ENCODE data around the gene NUTM2D. TPM values are rescaled to one million over a fixed set of nuclear protein-coding genes. Genes with fewer than 3 reads are reported as not detected.
"Not testable (repeated sequence)": the region's sequence is repeated elsewhere in the genome, so short reads cannot be mapped to it uniquely, and the experiment has no call there.

The NUTM2D gene
- total and polyA plus RNA-seq, 4 donors, result 1.5 to 4.1 (median 2.5) TPM

GRCh38 chr10:87329131-87329530, 28.4 kb upstream of the NUTM2D start:
- H3K27me3 ChIP-seq (ENCODE audit: control insufficient read depth in 1 of 2, insufficient read depth in 2 of 2, low read length in 1 of 2); H3K4me3 ChIP-seq (ENCODE audit: low read length in 2 of 2); intact Hi-C loops (cut with DNase I); H3K9me3 ChIP-seq (ENCODE audit: control insufficient read depth, low read length); H3K4me1 ChIP-seq (ENCODE audit: control insufficient read depth in 1 of 2, insufficient read depth in 2 of 2, low read length in 2 of 2); H3K36me3 ChIP-seq (ENCODE audit: control insufficient read depth in 1 of 2, insufficient read depth in 2 of 2, low read length in 1 of 2); H3K27ac ChIP-seq (ENCODE audit: low read depth in 1 of 2, low read length in 2 of 2); DNase-seq; ATAC-seq (ENCODE audit: low FRiP score): not testable (repeated sequence)
- WGBS, 2 donors, result 69 to 85% methylated on average over 2 of the region's 2 CpGs

GRCh38 chr10:87332687-87333086, 24.9 kb upstream of the NUTM2D start:
- H3K27ac ChIP-seq (ENCODE audit: low read depth in 1 of 2, low read length in 2 of 2); DNase-seq; H3K27me3 ChIP-seq (ENCODE audit: control insufficient read depth in 1 of 2, insufficient read depth in 2 of 2, low read length in 1 of 2); H3K9me3 ChIP-seq (ENCODE audit: control insufficient read depth, low read length); H3K36me3 ChIP-seq (ENCODE audit: control insufficient read depth in 1 of 2, insufficient read depth in 2 of 2, low read length in 1 of 2); ATAC-seq (ENCODE audit: low FRiP score); H3K4me3 ChIP-seq (ENCODE audit: low read length in 2 of 2); intact Hi-C loops (cut with DNase I); H3K4me1 ChIP-seq (ENCODE audit: control insufficient read depth in 1 of 2, insufficient read depth in 2 of 2, low read length in 2 of 2): not testable (repeated sequence)
- WGBS, 2 donors, result 89 to 95% methylated on average over 1 of the region's 1 CpG

- ATAC-seq (ENCODE audit: low FRiP score); DNase-seq; H3K4me1 ChIP-seq (ENCODE audit: control insufficient read depth in 1 of 2, insufficient read depth in 2 of 2, low read length in 2 of 2); H3K9me3 ChIP-seq (ENCODE audit: control insufficient read depth, low read length); H3K27ac ChIP-seq (ENCODE audit: low read depth in 1 of 2, low read length in 2 of 2); H3K27me3 ChIP-seq (ENCODE audit: control insufficient read depth in 1 of 2, insufficient read depth in 2 of 2, low read length in 1 of 2); intact Hi-C loops (cut with DNase I); H3K36me3 ChIP-seq (ENCODE audit: control insufficient read depth in 1 of 2, insufficient read depth in 2 of 2, low read length in 1 of 2); H3K4me3 ChIP-seq (ENCODE audit: low read length in 2 of 2): not testable (repeated sequence)
- 51 to 56% methylated on average over 3 of the region's 3 CpGs for WGBS, 2 donors
These were observed 17.1 kb upstream of the NUTM2D start for GRCh38 chr10:87340411-87340810.

- H3K9me3 ChIP-seq (ENCODE audit: control insufficient read depth, low read length); H3K27me3 ChIP-seq (ENCODE audit: control insufficient read depth in 1 of 2, insufficient read depth in 2 of 2, low read length in 1 of 2); H3K4me1 ChIP-seq (ENCODE audit: control insufficient read depth in 1 of 2, insufficient read depth in 2 of 2, low read length in 2 of 2); H3K27ac ChIP-seq (ENCODE audit: low read depth in 1 of 2, low read length in 2 of 2); intact Hi-C loops (cut with DNase I); H3K36me3 ChIP-seq (ENCODE audit: control insufficient read depth in 1 of 2, insufficient read depth in 2 of 2, low read length in 1 of 2): not testable (repeated sequence)
- H3K4me3 ChIP-seq (ENCODE audit: low read length in 2 of 2), result peak overlapping the region in 1 of 2 donors; percentile 42
- WGBS, 2 donors, result 0 to 1% methylated on average over 7 to 24 of the region's 54 CpGs
- ATAC-seq (ENCODE audit: low FRiP score), result peak; percentile 36
- DNase-seq, result peak in 1 of 2 donors; percentile 49
These were observed 15.9 kb upstream of the NUTM2D start for GRCh38 chr10:87341546-87342142.

- intact Hi-C loops (cut with DNase I); H3K36me3 ChIP-seq (ENCODE audit: control insufficient read depth in 1 of 2, insufficient read depth in 2 of 2, low read length in 1 of 2): not testable (repeated sequence)
- peak overlapping the region in 1 of 2 donors; percentile 50 for H3K27ac ChIP-seq (ENCODE audit: low read depth in 1 of 2, low read length in 2 of 2)
These were observed 15.3 kb upstream of the NUTM2D start for GRCh38 chr10:87342249-87342710.

GRCh38 chr10:87342711-87343258, 14.8 kb upstream of the NUTM2D start:
- DNase-seq (peak; percentile 86 to 92), ATAC-seq (ENCODE audit: low FRiP score) (peak; percentile 97)
- H3K4me1 ChIP-seq (ENCODE audit: control insufficient read depth in 1 of 2, insufficient read depth in 2 of 2, low read length in 2 of 2); H3K36me3 ChIP-seq (ENCODE audit: control insufficient read depth in 1 of 2, insufficient read depth in 2 of 2, low read length in 1 of 2); intact Hi-C loops (cut with DNase I); H3K27me3 ChIP-seq (ENCODE audit: control insufficient read depth in 1 of 2, insufficient read depth in 2 of 2, low read length in 1 of 2); H3K9me3 ChIP-seq (ENCODE audit: control insufficient read depth, low read length): not testable (repeated sequence)
- WGBS, 2 donors, result 0% methylated on average over 36 to 62 of the region's 65 CpGs
- H3K27ac ChIP-seq (ENCODE audit: low read depth in 1 of 2, low read length in 2 of 2), result peak overlapping the region in 1 of 2 donors; percentile 1
- H3K4me3 ChIP-seq (ENCODE audit: low read length in 2 of 2), result peak overlapping the region in 1 of 2 donors; percentile 26

More at GRCh38 chr10:87342249-87342710, 15.3 kb upstream of the NUTM2D start:
- H3K9me3 ChIP-seq (ENCODE audit: control insufficient read depth, low read length); H3K27me3 ChIP-seq (ENCODE audit: control insufficient read depth in 1 of 2, insufficient read depth in 2 of 2, low read length in 1 of 2); H3K4me1 ChIP-seq (ENCODE audit: control insufficient read depth in 1 of 2, insufficient read depth in 2 of 2, low read length in 2 of 2): not testable (repeated sequence)
- peak overlapping the region; percentile 40 to 47 for H3K4me3 ChIP-seq (ENCODE audit: low read length in 2 of 2)
- ATAC-seq (ENCODE audit: low FRiP score) (peak; percentile 99), DNase-seq (peak; percentile 94 to 96)
- 0% methylated on average over 4 to 42 of the region's 43 CpGs for WGBS, 2 donors

GRCh38 chr10:87345743-87346142, 11.8 kb upstream of the NUTM2D start:
- H3K36me3 ChIP-seq (ENCODE audit: control insufficient read depth in 1 of 2, insufficient read depth in 2 of 2, low read length in 1 of 2); H3K27me3 ChIP-seq (ENCODE audit: control insufficient read depth in 1 of 2, insufficient read depth in 2 of 2, low read length in 1 of 2); H3K27ac ChIP-seq (ENCODE audit: low read depth in 1 of 2, low read length in 2 of 2); H3K4me3 ChIP-seq (ENCODE audit: low read length in 2 of 2); DNase-seq; ATAC-seq (ENCODE audit: low FRiP score); intact Hi-C loops (cut with DNase I); H3K9me3 ChIP-seq (ENCODE audit: control insufficient read depth, low read length); H3K4me1 ChIP-seq (ENCODE audit: control insufficient read depth in 1 of 2, insufficient read depth in 2 of 2, low read length in 2 of 2): not testable (repeated sequence)
- 65 to 70% methylated on average over 1 of the region's 1 CpG for WGBS, 2 donors

GRCh38 chr10:87350161-87350560, 7.4 kb upstream of the NUTM2D start:
- H3K9me3 ChIP-seq (ENCODE audit: control insufficient read depth, low read length); H3K4me1 ChIP-seq (ENCODE audit: control insufficient read depth in 1 of 2, insufficient read depth in 2 of 2, low read length in 2 of 2); DNase-seq; H3K27ac ChIP-seq (ENCODE audit: low read depth in 1 of 2, low read length in 2 of 2); H3K4me3 ChIP-seq (ENCODE audit: low read length in 2 of 2); intact Hi-C loops (cut with DNase I); H3K27me3 ChIP-seq (ENCODE audit: control insufficient read depth in 1 of 2, insufficient read depth in 2 of 2, low read length in 1 of 2); H3K36me3 ChIP-seq (ENCODE audit: control insufficient read depth in 1 of 2, insufficient read depth in 2 of 2, low read length in 1 of 2); ATAC-seq (ENCODE audit: low FRiP score): not testable (repeated sequence)
- WGBS, 2 donors, result 96 to 97% methylated on average over 2 of the region's 2 CpGs

GRCh38 chr10:87352825-87353224, 4.7 kb upstream of the NUTM2D start:
- H3K9me3 ChIP-seq (ENCODE audit: control insufficient read depth, low read length); H3K27ac ChIP-seq (ENCODE audit: low read depth in 1 of 2, low read length in 2 of 2); H3K4me1 ChIP-seq (ENCODE audit: control insufficient read depth in 1 of 2, insufficient read depth in 2 of 2, low read length in 2 of 2); H3K4me3 ChIP-seq (ENCODE audit: low read length in 2 of 2); ATAC-seq (ENCODE audit: low FRiP score); DNase-seq; H3K36me3 ChIP-seq (ENCODE audit: control insufficient read depth in 1 of 2, insufficient read depth in 2 of 2, low read length in 1 of 2); intact Hi-C loops (cut with DNase I); H3K27me3 ChIP-seq (ENCODE audit: control insufficient read depth in 1 of 2, insufficient read depth in 2 of 2, low read length in 1 of 2): not testable (repeated sequence)
- WGBS, 2 donors, result 53 to 54% methylated on average over 3 of the region's 3 CpGs

All from aorta (tissue), 5 donors.